HG02763 (cell line): ENCODE data around the gene HNRNPUL1.

Source experiments
- ATAC-seq: cut with Tn5 transposase; IDR thresholded peaks from one replicate; pipeline ENCODE4 v1.9.1; 2021; ENCODE audit warnings: mild to moderate bottlenecking, moderate library complexity; ENCODE audit not compliant: unreplicated experiment

HNRNPUL1 gene

DNA sequence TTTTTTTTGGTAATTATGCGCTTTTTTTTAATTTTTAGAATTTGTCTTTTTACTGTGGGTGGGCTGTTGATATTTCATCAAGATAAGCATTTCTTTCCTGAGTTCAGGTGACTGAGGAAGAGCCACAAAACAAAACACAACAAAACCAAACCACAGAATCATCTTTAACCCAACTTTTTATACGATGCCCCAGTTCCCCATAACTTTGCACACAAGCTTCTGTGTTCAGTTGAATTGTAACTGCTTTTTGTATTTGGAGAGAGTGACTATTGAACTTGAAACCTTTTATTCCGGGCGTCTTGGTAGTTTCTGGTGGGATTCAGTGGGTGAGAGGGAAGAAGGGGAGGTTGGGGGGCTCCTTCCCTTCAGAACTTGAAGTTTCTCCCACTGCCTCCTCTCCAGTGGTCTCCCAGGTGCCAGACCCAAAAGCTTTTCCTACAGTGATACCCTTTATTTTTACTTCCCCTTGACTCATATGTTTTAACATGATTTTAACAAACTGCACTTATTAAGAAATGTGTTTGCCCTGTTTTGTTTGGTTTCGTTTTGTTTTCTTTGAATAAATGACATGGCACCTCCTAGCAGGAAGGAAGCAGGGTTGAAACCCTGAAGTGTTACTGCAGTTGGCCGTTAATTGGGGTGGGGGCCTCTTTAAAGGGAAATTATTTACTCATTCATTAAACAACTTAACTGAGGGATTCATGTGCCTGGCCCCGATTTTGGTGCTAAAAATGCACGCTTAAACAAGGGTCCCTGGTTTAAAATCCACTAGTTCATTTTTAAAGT lies 43.1 kb downstream of the HNRNPUL1 start:
- no peak for ATAC-seq

DNA sequence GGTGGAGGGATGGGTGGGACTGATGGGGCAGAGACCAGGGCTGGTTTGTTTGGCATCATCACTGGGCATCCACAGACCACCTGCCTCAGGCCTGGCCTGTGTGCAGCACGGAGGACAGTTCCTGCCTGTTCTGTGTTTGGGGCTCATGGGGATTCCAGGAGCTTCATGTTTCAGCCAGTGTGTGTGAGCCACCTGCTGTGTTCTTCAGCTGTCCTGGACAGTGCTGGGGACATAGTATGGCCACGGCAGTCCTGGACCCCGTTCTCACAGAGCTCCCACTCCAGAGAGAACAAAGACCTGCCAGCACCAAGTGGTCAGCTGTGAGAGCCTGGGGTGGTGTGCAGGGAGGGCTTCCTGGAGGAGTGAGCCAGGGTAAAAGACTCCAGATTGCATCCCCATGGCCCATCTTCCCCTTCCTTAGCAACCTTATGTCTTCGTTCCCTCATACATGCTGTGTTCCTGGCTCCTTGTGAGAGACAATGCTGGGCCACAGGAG lies 43.8 kb downstream of the HNRNPUL1 start:
- ATAC-seq: no peak

DNA sequence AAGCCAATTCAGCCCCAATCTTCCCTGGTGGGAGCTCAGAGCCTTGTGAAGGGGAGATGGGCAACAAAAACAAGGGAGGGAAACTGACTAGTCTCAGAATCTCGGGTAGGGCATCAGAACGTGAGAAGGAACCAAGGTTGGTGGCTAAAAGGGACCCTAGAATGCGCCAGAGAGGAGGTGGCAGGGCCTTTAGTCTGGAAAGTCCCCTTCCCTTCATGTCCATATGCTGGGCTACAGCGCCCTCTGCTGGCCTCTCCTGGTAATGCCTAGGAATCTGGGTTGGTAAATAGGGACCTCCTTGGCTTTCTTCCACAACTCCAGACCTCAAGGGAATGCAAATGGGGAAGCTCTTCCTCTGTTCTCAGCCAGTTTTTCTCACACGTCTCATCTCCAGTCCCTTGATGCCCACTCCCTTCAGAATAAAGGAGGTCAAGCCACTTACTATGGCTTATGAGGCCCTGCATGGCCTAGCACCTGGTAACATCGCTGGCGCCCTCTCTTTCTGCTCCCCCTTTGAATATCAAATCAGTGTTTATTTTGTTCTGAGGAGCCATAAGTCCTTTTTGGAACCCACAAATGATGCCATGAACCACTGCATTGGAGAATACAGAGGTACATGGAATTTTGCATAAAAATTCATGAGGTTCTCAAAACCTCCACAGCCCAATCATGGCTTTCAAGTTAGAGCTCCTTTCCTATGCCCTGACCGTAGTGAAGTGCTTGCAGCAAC lies 44.4 kb downstream of the HNRNPUL1 start:
- peak; percentile 31 for ATAC-seq

DNA sequence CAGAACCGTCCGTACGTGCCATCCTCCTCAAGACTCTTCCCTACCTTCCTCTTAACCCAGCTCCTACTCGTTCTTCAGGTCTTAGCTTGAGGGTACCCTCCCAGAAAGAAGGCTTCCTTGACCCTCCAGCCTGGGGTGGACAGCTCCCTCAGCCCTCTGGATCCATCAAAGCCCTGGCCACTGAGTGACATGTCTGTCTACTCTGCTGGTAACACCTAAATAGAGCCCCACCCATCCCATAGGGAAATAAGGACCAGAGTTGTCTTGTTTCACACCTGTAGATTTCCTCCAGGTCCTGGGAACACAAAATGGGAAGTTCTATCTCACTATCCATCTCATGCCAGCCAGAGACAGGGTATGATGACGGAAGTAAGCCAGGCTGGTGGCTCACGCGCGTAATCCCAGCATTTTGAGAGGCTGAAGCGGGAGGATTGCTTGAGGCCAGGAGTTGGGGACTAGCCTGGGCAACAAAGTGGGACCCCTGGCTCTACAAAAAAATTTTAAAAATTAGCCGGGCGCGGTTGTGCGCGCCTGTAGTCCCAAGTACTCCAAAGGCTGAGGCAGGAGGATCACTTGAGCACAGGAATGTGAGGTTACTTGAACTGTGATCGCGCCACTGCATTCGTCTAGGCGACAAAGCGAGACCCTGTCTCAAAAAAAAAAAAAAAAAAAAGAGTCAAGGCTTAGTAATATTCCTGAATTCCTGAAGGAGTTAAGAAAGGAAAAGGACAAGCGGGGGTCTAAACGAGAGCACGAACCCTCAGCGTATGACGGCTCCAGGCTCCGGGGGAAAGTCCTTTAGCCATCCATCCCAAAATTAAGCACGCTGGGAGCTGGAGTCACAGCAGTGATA lies 45.2 kb downstream of the HNRNPUL1 start:
- no peak for ATAC-seq

DNA sequence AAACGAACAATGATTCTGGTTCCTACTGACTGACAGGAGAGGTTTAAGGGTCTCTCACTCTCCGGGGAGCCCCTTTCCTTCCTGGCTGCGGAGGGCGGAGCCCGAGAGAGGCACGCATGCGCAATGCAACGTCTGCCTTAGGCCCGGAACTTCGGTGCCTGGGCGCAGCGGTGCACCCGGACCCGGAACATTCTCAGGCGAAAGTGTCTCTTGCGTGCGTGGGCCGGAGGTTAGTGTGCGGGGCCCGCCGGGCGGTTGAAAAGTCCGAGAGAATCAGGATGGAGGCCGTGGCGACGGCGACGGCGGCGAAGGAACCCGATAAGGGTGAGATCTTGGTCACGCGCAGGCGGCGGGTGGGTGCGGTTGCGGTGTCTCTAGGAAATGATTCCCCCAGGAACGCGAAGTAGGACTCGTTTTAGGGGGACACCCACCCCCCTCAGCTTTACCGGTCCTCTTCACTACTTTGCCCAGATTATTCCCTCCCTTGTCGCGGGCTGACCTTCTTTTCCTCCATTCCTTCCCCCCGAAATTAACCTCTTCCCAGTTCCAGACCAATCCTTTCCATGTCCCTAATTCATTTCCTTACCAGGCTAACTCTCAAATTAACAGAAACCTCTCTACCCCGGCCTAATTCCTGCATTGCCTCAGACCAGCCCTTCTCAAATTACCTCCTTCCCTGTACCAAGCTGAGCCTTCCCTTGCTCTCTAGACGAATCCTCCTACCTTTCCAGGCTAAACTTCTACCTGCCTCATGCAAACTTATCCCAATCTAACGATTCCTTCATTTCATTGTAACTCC lies 46.1 kb downstream of the HNRNPUL1 start, which contains the start of gene CCDC97:
Gene CCDC97, plus strand, starts transcription at position 140 of the 799 bp plus-strand sequence. Its CDS starts 139 bp downstream, at position 279.
- ATAC-seq: peak; percentile 70

DNA sequence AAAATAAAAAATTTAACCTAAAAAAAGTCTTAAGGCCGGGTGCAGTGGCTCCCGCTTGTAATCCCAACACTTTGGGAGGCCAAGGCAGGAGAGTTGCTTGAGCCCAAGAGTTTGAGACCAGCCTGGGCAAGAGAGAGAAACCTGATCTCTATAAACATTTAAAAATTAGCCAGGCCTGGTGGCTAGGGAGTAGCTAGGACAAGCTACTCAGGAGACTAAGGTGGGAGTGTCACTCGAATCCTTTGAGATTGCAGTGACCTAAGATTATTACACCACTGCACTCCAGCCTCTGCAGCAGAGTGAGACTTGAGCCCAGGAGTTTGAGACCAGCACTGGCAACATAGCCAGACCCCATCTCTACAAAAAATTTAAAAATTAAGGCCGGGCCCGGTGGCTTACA lies 46.9 kb downstream of the HNRNPUL1 start:
- ATAC-seq: no peak

DNA sequence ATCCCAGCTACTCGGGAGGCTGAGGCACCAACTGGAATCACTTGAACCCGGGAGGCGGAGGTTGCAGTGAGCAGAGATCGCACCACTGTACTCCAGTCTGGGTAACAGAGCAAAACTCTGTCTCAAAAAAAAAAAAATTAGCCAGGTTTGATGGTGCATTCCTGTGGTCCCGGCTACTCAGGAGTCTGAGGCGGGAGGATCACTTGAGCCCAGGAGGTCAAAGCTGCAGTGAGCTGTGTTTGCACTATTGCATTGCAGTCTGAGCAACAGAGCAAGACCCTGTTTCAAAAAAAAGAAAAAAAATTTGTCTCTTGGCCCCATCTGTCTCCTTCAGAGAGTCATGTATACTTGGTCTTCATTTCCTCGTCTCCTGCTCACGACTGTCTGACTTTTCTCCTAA lies 47.4 kb downstream of the HNRNPUL1 start:
- no peak for ATAC-seq

DNA sequence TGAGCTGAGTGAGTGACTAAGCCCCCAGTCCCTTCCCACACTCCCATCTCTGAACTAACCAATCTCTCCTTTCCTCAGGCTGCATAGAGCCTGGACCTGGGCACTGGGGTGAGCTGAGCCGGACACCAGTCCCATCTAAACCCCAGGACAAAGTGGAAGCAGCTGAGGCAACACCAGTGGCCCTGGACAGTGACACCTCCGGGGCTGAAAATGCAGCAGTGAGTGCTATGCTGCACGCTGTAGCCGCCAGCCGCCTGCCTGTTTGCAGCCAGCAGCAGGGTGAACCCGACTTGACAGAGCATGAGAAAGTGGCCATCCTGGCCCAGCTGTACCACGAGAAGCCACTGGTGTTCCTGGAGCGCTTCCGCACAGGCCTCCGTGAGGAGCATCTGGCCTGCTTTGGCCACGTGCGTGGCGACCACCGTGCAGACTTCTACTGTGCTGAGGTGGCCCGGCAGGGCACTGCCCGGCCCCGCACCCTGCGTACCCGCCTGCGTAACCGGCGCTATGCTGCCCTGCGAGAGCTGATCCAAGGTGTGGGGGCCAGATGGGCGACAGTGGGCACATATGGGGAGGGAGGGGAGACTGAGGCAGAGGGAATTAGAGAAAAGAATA lies 52.2 kb downstream of the HNRNPUL1 start:
- no peak for ATAC-seq

DNA sequence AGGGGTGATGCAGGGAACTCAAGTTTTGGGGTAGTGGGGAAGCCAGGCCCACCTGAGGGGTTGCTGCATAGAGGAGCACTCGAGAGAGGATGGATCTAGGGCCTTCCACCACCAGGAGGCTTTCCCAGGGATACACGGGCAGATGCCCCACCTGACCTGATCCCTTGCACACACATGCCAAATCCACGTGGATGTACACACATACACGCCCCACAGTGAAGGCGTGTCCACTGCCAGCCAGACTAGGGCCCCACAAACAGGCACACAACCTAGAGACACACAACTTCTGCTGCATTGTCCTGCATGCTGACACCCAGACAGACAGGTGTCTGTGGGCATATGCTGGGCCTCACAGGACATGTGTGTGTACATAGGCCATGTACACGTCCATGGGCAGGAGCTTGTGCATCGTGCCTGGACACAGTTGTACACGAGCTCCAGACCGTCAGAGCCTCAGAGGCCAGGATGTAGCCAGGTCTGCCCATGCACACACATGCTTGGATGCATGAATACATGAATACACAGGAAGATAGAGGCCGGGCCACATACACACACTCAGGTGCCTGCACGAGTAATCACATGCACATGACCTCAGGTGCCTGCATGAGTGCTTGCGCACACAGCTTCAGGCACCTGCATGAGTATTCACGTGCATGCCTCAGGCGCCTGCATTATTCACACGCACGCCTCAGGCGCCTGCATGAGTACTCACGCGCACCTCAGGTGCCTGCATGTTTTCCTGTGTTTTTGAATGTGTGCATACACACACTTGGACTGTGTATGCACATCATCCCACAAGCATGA lies 54.7 kb downstream of the HNRNPUL1 start:
- no peak for ATAC-seq

DNA sequence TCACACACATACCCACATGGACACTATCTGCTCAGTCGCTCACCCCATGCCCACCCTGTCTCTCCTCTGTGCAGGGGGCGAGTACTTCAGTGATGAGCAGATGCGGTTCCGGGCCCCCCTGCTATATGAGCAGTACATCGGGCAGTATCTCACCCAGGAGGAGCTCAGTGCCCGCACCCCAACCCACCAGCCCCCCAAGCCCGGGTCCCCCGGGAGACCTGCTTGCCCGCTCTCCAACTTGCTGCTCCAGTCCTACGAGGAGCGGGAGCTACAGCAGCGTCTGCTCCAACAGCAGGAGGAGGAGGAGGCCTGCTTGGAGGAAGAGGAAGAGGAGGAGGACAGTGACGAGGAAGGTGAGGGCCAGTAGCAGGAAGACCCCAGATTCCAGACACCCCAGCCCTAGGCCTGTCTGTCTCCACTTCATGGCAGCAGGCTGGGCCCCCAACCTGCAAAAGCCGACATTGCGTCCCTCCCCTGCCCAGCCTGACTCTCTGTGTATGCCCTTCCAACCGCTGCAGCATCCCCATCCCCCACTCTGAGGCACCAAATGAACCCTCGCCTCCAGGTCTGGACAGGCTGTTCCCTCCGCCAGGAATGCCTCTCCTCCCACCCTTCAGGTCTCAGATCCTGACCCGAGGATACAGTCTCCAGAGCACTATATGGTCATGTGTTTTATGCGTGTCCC lies 55.5 kb downstream of the HNRNPUL1 start:
- no peak for ATAC-seq

DNA sequence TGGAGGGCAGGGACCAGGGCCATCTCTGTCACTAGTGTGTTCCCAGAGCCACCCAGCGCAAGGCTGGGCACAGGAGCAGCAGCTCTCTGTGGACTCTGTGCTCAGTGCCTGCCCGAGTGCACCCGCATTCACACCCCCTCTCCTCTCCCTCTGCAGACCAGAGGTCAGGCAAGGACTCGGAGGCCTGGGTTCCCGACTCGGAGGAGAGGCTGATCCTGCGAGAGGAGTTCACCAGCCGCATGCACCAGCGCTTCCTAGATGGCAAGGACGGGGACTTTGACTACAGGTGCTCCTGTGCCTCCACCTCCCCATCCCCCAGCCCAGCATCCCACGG lies 56.0 kb downstream of the HNRNPUL1 start:
- no peak for ATAC-seq

DNA sequence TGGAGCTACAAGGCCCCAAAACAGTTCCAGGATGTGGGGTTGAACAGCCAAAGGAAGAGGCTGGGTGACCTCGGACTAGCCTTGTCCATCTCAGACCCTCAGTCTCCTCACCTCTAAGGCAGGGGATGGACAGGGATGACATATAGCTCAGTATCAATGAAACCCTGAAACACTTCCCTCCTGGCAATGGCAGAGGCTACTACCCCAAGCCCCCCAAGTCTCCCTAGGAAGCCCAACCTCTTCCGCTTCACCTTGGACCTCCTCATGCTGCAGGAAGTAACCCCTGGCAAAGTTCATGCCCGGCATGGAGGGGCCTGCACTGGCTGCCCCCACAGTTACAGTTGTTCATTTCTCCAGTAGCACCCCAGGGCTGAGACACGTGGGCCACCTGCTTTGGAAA lies 56.4 kb downstream of the HNRNPUL1 start:
- ATAC-seq: no peak

DNA sequence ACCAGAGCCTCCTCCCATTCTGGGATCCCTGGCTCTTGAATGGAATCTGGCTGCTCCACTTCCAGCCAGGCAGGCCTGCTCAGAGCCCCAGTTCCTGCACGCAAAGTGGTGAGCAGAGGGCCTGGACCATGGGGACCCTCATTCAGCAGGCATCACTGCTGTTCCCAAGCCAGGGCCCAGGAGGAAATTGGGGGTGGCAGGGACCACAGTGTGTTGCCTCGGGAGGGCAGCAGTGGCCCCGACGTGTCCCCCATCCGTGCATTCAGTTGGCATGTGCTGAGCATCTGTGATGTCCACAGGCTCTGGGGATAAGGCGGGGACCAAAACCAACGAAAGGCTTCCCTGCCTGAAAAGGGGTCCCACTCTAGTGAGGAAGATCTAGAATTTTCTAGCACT lies 57.0 kb downstream of the HNRNPUL1 start:
- ATAC-seq: no peak

DNA sequence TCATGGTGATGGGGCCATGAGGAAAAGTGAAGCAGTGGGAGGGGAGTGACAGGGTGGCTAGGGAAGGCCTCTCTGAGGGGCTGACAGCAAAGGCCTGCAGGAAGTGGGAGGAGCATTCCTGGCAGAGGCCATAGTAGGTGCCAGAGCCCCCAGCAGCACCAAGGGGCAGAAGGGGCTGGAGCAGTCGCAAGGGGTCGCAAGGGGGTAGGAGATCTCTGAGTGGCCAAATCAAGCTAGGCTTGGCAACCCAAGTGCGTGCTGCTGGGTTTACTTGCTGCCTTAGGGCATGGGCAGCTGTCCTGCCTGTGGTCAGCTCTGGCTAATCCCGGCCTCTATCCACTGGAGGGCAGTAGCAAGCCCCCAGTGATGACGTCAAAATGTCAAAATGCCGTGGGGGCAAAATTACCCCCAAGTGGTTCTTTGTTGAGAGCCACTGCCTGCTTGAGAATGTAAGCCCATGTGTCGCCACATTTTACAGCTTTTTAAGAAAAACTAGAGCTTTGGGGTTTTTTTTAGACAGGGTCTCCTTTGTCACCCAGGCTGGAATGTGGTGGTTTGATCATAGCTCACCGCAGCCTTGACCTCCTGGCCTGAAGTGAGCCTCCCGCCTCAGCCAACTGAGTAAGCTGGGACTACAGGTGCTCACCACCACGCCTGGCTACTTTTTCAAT lies 57.6 kb downstream of the HNRNPUL1 start:
- ATAC-seq: no peak

DNA sequence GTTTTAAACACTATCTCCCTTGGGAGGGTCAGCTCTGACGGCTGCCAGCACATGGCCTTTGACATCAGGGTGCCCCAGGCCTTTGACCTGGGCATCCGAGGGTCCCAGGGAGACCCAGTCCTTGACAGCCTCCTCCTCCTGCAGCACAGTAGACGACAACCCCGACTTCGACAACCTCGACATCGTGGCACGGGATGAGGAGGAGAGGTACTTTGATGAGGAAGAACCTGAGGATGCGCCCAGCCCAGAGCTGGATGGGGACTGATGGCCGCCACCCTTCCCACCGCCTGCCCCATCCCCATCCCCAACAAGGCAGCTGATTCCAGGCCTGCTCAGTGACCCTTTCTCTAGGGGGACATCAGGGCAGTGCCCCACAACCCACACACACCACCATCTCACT lies 58.3 kb downstream of the HNRNPUL1 start:
- ATAC-seq: no peak

DNA sequence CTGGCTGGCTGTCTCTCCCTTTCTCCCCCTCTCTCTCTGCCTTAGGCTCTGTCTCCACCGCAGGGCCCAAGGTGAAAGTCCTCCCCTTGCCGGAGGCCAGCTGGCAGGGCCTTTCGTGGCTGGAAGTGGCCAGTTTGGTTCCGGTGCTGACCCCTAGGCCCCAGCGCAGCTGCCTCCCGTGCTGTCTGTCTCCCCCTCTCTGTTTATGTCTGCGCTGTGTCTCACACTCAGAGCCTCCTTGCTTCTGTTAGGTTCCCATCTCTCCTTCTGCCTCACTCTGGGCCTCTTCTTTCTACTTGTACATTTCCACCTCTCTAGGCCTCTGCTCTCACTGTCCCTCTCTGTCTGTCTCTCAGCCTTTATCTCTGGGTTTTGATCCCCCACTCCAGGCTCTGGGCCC lies 58.9 kb downstream of the HNRNPUL1 start:
- ATAC-seq: no peak

DNA sequence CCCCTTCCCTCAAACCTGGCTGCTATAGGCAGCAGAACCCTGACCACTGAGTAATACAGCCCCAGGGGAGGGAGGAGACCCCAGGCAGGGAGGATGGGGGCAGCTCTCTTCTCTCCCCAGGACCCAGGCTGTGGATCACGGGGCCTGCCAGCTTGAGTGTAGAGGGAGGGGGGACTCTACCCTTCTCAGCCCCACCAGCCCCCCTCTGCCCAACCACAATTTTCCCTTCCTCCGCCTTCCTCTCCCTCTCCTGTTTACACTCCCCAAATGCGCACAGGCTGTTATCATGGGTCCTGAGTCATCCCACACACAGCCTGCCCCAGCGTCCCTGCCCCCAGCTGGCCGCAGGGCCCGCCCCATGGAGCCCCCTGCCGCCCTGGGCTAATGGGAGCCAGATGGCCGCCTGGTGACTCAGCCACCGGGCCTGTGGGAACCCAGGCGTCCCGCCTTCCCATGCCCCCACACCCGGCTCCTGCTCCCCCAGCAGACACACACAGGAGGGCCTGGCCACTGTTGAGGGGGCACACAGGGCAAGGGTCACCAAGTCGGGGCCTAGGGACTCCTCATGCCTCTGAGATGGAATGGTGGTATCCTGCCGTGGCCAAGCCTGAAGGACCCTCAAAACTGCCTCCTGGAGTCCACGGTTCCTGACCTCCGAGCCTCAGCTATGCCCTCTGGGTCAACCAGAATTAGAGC lies 59.4 kb downstream of the HNRNPUL1 start:
- ATAC-seq: no peak
